ENCODE results near the gene HSD17B8. TPM values are rescaled to one million over a fixed set of nuclear protein-coding genes. Genes with fewer than 3 reads are reported as not detected.

The HSD17B8 gene
- total and polyA plus RNA-seq, 10 of the 15 experiments (the other 5 are each of a cell fraction or from before 2014, with no cell fraction given): 3.1 to 54.3 (median 26.5) TPM

DNA sequence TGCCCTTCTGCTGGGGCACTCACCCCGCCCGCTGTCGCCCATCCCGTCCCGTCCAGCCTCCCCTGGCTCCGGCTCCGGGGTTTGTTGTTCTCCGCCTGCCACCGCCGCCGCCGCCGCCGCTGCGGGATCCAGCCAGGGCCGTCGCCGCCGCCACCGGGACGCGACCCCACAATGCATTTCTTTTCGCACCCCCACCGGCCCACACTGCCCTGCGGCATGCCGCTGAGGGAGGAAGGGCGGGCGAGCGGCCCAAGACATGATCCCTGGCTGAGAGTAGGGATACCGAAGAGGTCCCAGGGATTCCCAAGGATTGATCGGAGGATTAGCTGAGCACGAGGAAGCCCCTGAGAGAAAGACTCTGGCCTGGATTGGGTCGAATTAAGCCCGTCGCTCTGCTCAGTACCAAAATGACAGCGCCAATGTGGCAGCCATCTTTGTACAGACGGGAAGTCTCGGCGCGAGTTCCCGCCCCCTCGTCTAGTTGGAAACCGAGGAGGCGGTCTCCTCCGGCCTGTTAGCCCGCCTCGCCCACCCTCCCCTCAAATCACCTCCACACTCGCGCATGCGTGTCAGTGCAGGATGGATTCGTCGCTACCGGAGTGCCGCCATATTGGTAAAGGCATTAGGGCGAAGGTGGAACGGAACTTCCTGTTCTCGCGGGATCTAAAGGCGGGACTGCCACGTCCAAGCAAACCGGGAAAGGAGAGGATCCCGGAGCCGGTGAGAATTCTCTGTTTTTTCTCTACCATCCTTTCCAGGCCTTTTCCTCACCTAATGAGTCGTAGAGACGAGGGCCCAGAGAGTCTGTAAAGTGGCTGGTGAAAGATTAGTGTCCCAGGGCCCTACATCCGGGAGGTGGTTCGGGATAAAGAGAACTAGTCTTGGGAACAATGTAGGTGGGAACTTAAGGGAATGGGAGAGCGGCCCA, 4.0 kb upstream of the HSD17B8 start, which contains the start of the genes RXRB and SLC39A7 (continued):
- TF ChIP-seq, protein P1, sequence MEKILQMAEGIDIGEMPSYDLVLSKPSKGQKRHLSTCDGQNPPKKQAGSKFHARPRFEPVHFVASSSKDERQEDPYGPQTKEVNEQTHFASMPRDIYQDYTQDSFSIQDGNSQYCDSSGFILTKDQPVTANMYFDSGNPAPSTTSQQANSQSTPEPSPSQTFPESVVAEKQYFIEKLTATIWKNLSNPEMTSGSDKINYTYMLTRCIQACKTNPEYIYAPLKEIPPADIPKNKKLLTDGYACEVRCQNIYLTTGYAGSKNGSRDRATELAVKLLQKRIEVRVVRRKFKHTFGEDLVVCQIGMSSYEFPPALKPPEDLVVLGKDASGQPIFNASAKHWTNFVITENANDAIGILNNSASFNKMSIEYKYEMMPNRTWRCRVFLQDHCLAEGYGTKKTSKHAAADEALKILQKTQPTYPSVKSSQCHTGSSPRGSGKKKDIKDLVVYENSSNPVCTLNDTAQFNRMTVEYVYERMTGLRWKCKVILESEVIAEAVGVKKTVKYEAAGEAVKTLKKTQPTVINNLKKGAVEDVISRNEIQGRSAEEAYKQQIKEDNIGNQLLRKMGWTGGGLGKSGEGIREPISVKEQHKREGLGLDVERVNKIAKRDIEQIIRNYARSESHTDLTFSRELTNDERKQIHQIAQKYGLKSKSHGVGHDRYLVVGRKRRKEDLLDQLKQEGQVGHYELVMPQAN (conservative IDR thresholded peaks at IDR 0.05): peak; percentile 54
- TF ChIP-seq, protein P2, sequence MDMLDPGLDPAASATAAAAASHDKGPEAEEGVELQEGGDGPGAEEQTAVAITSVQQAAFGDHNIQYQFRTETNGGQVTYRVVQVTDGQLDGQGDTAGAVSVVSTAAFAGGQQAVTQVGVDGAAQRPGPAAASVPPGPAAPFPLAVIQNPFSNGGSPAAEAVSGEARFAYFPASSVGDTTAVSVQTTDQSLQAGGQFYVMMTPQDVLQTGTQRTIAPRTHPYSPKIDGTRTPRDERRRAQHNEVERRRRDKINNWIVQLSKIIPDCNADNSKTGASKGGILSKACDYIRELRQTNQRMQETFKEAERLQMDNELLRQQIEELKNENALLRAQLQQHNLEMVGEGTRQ (IDR thresholded peaks at IDR 0.05; ENCODE audit: borderline replicate concordance, low read depth, low read length): no peak
- TF ChIP-seq BHLHE40 (IDR thresholded peaks at IDR 0.05; ENCODE audit: borderline replicate concordance in 1 of 2, low read depth in 2 of 2, low read length in 1 of 2): peak in 1 of 2 experiments; percentile 2; a peak in 1 of 4 replicates
- TF ChIP-seq WRNIP1 (IDR thresholded peaks at IDR 0.05; ENCODE audit: borderline replicate concordance, low read depth, low read length): 0 out of 2 replicates have a peak, but pooled peaks have one; percentile 75
- TF ChIP-seq EP300 (IDR thresholded peaks at IDR 0.05; ENCODE audit: borderline replicate concordance in 1 of 2, control insufficient read depth in 1 of 2, low read depth in 2 of 2, low read length in 2 of 2): peak in 1 of 2 experiments; percentile 12; a peak in 1 of 4 replicates
- no peak for TF ChIP-seq ESRRA (IDR thresholded peaks at IDR 0.05; ENCODE audit: low read length)
- no peak for TF ChIP-seq NFIC (IDR thresholded peaks at IDR 0.05; ENCODE audit: low read depth, low read length)
- TF ChIP-seq BRCA1 (IDR thresholded peaks at IDR 0.05; ENCODE audit: low read depth, low read length): peak; percentile 93
- TF ChIP-seq CHD4 (IDR thresholded peaks at IDR 0.05): no peak
- no peak for TF ChIP-seq STAT3 (IDR thresholded peaks at IDR 0.05; ENCODE audit: low read depth, low read length)
- TF ChIP-seq KLF5 (IDR thresholded peaks at IDR 0.05; ENCODE audit: partially characterized antibody): peak; percentile 20
- TF ChIP-seq, protein P3, sequence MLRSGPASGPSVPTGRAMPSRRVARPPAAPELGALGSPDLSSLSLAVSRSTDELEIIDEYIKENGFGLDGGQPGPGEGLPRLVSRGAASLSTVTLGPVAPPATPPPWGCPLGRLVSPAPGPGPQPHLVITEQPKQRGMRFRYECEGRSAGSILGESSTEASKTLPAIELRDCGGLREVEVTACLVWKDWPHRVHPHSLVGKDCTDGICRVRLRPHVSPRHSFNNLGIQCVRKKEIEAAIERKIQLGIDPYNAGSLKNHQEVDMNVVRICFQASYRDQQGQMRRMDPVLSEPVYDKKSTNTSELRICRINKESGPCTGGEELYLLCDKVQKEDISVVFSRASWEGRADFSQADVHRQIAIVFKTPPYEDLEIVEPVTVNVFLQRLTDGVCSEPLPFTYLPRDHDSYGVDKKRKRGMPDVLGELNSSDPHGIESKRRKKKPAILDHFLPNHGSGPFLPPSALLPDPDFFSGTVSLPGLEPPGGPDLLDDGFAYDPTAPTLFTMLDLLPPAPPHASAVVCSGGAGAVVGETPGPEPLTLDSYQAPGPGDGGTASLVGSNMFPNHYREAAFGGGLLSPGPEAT (IDR thresholded peaks at IDR 0.05; ENCODE audit: low read depth): peak; percentile 81
- TF ChIP-seq LARP7 (IDR thresholded peaks at IDR 0.05): peak; percentile 74; the same call in 1 of the 2 replicates
- peak; percentile 28; the same call in 1 of the 2 replicates for TF ChIP-seq NFYB (IDR thresholded peaks at IDR 0.05; ENCODE audit: insufficient read depth, low read depth, low read length)
- TF ChIP-seq ZNF217 (IDR thresholded peaks at IDR 0.05): no peak
- TF ChIP-seq, protein P4, sequence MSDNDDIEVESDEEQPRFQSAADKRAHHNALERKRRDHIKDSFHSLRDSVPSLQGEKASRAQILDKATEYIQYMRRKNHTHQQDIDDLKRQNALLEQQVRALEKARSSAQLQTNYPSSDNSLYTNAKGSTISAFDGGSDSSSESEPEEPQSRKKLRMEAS (IDR thresholded peaks at IDR 0.05; ENCODE audit: low read depth, low read length): peak; percentile 26
- no peak for TF ChIP-seq RBBP5 (conservative IDR thresholded peaks at IDR 0.05)
- peak; percentile 84 for TF ChIP-seq HCFC1 (IDR thresholded peaks at IDR 0.05; ENCODE audit: low read length)
- peak; percentile 82 for TF ChIP-seq IKZF1 (conservative IDR thresholded peaks at IDR 0.05)
- no peak for TF ChIP-seq HDAC6 (IDR thresholded peaks at IDR 0.05; ENCODE audit: unreplicated experiment)
- no peak for TF ChIP-seq SUZ12 (IDR thresholded peaks at IDR 0.05; ENCODE audit: unreplicated experiment)
